WI38 (cell line): ENCODE results near the gene OR10H1.

ENCODE experiments used
- H3K4me3 ChIP-seq: 2 replicates; pipeline ENCODE4 v1.5.1; 2011; ENCODE audit warnings: low read depth, mild to moderate bottlenecking, control low read depth, low read length
- CTCF ChIP-seq: IDR thresholded peaks from 2 replicates; pipeline ENCODE4 v1.5.1; 2012; ENCODE audit warnings: low read depth, mild to moderate bottlenecking, control low read depth, low read length

Gene OR10H1

DNA sequence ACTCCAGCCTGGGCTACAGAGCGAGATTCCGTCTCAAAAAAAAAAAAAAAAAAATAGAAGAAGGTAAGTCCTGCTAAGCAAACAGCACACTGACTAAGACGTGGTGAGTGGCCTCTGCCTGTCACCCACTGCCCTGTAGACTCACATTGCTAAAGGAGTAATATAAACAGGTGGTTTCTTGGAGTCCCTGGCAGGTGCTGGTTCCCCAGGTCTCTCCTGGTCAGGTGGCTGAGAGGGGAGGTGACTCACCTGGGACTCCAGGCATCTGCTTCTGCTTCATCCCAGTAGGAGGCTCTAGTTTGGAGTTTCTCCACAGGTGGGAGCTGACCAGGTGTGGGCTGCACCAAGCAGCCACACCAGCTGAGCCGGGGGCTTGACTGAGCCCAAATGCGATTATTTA is at the start of gene OR10H1:
TSS of gene OR10H1 (minus strand) at position 359 of the 400 bp plus-strand sequence. CDS start 7,627 bp downstream, outside the sequence.
- no peak within 1 kb of the TSS for H3K4me3 ChIP-seq
- no peak for TF ChIP-seq CTCF

GRCh38 chr19:15864824-15865223 is 49.4 kb upstream of the OR10H1 start:
- TF ChIP-seq CTCF, result no peak
- no peak overlapping the region for H3K4me3 ChIP-seq

GRCh38 chr19:15863272-15863671 is 47.8 kb upstream of the OR10H1 start:
- TF ChIP-seq CTCF, result no peak
- H3K4me3 ChIP-seq, result no peak overlapping the region

GRCh38 chr19:15862444-15862843 is 47.0 kb upstream of the OR10H1 start:
- no peak for TF ChIP-seq CTCF
- H3K4me3 ChIP-seq, result no peak overlapping the region

DNA sequence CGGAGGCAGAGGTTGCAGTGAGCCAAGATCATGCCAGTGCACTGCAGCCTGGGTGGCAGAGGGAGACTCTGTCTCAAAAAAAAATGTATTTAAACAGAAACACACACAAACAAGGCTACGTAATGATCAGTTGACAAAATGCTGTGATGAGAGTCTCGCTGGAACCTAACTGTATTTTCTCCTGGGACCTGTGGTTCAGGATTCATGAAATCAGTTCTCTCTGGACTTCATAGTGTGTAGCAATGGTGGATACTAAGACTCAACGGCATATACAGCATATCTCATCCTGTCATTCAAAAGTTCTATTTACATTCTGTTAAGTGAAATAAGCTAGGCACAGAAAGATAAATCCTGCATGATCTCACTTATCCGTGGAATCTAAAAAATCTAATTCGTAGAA is 45.1 kb upstream of the OR10H1 start:
- TF ChIP-seq CTCF, result no peak
- H3K4me3 ChIP-seq, result no peak overlapping the region

DNA sequence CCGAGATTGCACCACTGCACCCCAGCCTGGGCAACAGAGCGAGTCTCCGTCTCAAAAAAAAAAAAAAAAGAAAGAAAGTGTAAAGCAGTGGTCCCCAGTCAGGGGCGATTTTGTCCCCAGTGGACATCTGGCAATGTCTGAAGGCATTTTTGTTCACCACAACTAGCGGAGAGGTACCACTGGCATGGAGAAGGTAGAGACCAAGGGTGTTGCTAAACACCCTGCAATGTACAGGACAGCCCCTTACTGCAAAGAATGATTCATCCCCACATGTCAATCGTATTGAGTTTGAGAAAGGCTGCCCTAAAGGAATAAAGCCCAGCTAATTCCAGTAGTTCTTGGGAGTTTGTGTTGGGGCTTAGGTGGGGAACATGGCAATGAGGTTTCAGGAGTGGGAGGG is 43.7 kb upstream of the OR10H1 start:
- no peak for TF ChIP-seq CTCF
- H3K4me3 ChIP-seq, result no peak overlapping the region

GRCh38 chr19:15850385-15850784 is 34.9 kb upstream of the OR10H1 start:
- TF ChIP-seq CTCF, result no peak
- no peak overlapping the region for H3K4me3 ChIP-seq
